Pancreas (tissue), 10 donors: ENCODE measurements around the gene MMAB. TPM values are rescaled to one million over a fixed set of nuclear protein-coding genes. Genes with fewer than 3 reads are reported as not detected.

Source experiments
- ATAC-seq, 4 donors: fragments of 200-7000 bp; cut with Tn5 transposase; one replicate each; pipeline versions ENCODE4 v1.8.0 to v1.9.1; 2020; ENCODE audit warnings: mild to moderate bottlenecking in 4 of 4, moderate library complexity in 4 of 4
- DNase-seq, 6 donors: peaks; one replicate each; pipeline ENCODE4 v3.0.0-alpha.2; 2020
- FAIRE-seq: peaks from 2 replicates; lab custom pipeline; 2012; peaks lifted over from hg19 to GRCh38; lab: Jason Lieb, UNC
- H3K27ac ChIP-seq, 4 donors: fragments of 200-600 bp; sonication (generic); 1 replicate in 3 of 4; 2 replicates in 1 of 4; pipeline versions ENCODE4 v1.5.0 to v1.8.0; 2020
- H3K27me3 ChIP-seq, 4 donors: fragments of 200-600 bp; one replicate each; pipeline ENCODE4 v1.8.0; 2021
- H3K36me3 ChIP-seq, 3 donors: fragments of 200-600 bp; sonication (generic) in 1 of 3; one replicate each; pipeline versions ENCODE4 v1.5.0 to v1.8.0; 2020 to 2021
- H3K4me1 ChIP-seq, 3 donors: fragments of 200-600 bp; one replicate each; pipeline ENCODE4 v1.8.0; 2021
- H3K4me3 ChIP-seq, 4 donors: fragments of 200-600 bp; sonication (generic) in 2 of 4; one replicate each; pipeline versions ENCODE4 v1.5.0 to v1.8.0; 2020 to 2021
- H3K9me3 ChIP-seq, 4 donors: fragments of 200-600 bp; one replicate each; pipeline ENCODE4 v1.8.0; 2021
- CTCF ChIP-seq, 4 donors: fragments of 200-600 bp; sonication (generic) in 3 of 4; IDR thresholded peaks; one replicate each; pipeline versions ENCODE4 v1.5.0 to v1.8.0; 2021; ENCODE audit warnings: antibody characterized with exemption in 4 of 4
- WGBS, 2 donors: extraction: QIAGEN DNeasy Blood & Tissue Kit; methylation state at CpG; one replicate each; pipeline ENCODE4 v1.1.7; 2013; 5-methylcytosine and 5-hydroxymethylcytosine counted together
- intact Hi-C, 3 donors: fragments of 100-400 bp; cut with DNase I; formaldehyde crosslinking; loops; one replicate each; pipeline versions ENCODE4 v1.11.1 to v1.14.2; 2022
- polyA plus RNA-seq, 2 donors: library from polyadenylated mRNA; stranded (reverse); fragments of 200-250 nt; gene quantifications; one replicate each; pipeline ENCODE4 v1.2.3, GENCODE V29; 2013
- total RNA-seq, 6 donors: library from RNA; stranded (reverse); fragmentation: NEBNext Ultra II Directional in 4 of 6; extraction: Animal tissue kit (Norgen Biotek cat#: 25700) in 4 of 6; gene quantifications; one replicate each; pipeline versions ENCODE4 v1.2.1 to v1.2.4, GENCODE V29; 2021 to 2023
- donor health status: healthy with polysubstance abuse.
- donor health status: DM: no; HTN: no; CAD: no; lungs with moderate emphysema.
- donor health status: DM: no; HTN: no; CAD: no.
- donor health status: control.
- donor health status: control.
- donor health status: Bipolar disorder and iron deficiency.
- donor health status: DM: yes; HTN: yes; CAD: no.
- donor health status: DM: no; HTN: no; CAD: no.
- donor health status: DM: no; HTN: no; CAD: no.
- donor health status: DM: yes; HTN: yes; CAD: no.

MMAB gene
- total and polyA plus RNA-seq, 8 donors: 15.6 to 40.6 (median 21.0) TPM

GRCh38 chr12:109612975-109613502, 39.7 kb upstream of the MMAB start:
- Histone ChIP-seq H3K27ac (no peak overlapping the region), H3K4me1 (peaks cover 0 to 6% (median 0%) of the 10 kb centered on the region in 3 donors), H3K9me3 (no peaks in the 10 kb centered on the region), H3K4me3 (no peak overlapping the region), H3K36me3 (no peaks in the 10 kb centered on the region), H3K27me3 (no peaks in the 10 kb centered on the region)
- DNase-seq: no peak
- intact Hi-C loops: no loop called here
- no peak for ATAC-seq
- no peak for TF ChIP-seq CTCF (IDR thresholded peaks at IDR 0.05)
- no peak for FAIRE-seq
- WGBS, 2 donors: 46 to 64% methylated on average over 5 of the region's 5 CpGs

GRCh38 chr12:109612003-109612402, 38.7 kb upstream of the MMAB start:
- WGBS, 2 donors: 76 to 78% methylated on average over 3 of the region's 3 CpGs

GRCh38 chr12:109611223-109611622, 37.9 kb upstream of the MMAB start:
- intact Hi-C loops: no loop called here
- FAIRE-seq (no peak), DNase-seq (no peak), ATAC-seq (no peak)
- no peak for TF ChIP-seq CTCF (IDR thresholded peaks at IDR 0.05)
- Histone ChIP-seq H3K4me1 (peaks cover 0 to 6% (median 0%) of the 10 kb centered on the region in 3 donors), H3K27me3 (no peaks in the 10 kb centered on the region), H3K9me3 (no peaks in the 10 kb centered on the region), H3K36me3 (no peaks in the 10 kb centered on the region), H3K4me3 (no peak overlapping the region), H3K27ac (no peak overlapping the region)
- 61 to 82% methylated on average over 10 of the region's 10 CpGs for WGBS, 2 donors

More at GRCh38 chr12:109612003-109612402, 38.7 kb upstream of the MMAB start:
- Histone ChIP-seq H3K27me3 (no peaks in the 10 kb centered on the region), H3K4me1 (peaks cover 0 to 6% (median 0%) of the 10 kb centered on the region in 3 donors), H3K4me3 (no peak overlapping the region), H3K9me3 (no peaks in the 10 kb centered on the region), H3K27ac (no peak overlapping the region), H3K36me3 (no peaks in the 10 kb centered on the region)
- ATAC-seq (no peak), FAIRE-seq (no peak), DNase-seq (no peak)
- intact Hi-C loops: no loop called here
- TF ChIP-seq CTCF (IDR thresholded peaks at IDR 0.05): no peak

- H3K27me3 ChIP-seq: no peaks in the 10 kb centered on the region
- DNase-seq: no peak
- ATAC-seq: no peak
- TF ChIP-seq CTCF (IDR thresholded peaks at IDR 0.05): no peak
- H3K4me1 ChIP-seq: peaks cover 0 to 2% (median 0%) of the 10 kb centered on the region in 3 donors
- intact Hi-C loops: no loop called here
- H3K27ac ChIP-seq: no peak overlapping the region
- no peaks in the 10 kb centered on the region for H3K36me3 ChIP-seq
- H3K9me3 ChIP-seq: no peaks in the 10 kb centered on the region
- no peak for FAIRE-seq
- H3K4me3 ChIP-seq: no peak overlapping the region
- 74 to 92% methylated on average over 4 of the region's 4 CpGs for WGBS, 2 donors
Observed at GRCh38 chr12:109610523-109610922, 37.2 kb upstream of the MMAB start.

- ATAC-seq (no peak), FAIRE-seq (no peak), DNase-seq (no peak)
- Histone ChIP-seq H3K27me3 (no peaks in the 10 kb centered on the region), H3K9me3 (no peaks in the 10 kb centered on the region), H3K4me3 (no peak overlapping the region), H3K4me1 (no peaks in the 10 kb centered on the region), H3K27ac (no peak overlapping the region), H3K36me3 (no peaks in the 10 kb centered on the region)
- TF ChIP-seq CTCF (IDR thresholded peaks at IDR 0.05): no peak
- 40 to 45% methylated on average over 2 of the region's 2 CpGs for WGBS, 2 donors
- intact Hi-C loops: loop anchor here in 1 of 3 donors (10.0 kb wide), 1 partner anchor 105 kb away; the partner anchor contains the start of gene FAM222A
Observed at GRCh38 chr12:109609342-109609741, 36.0 kb upstream of the MMAB start.
